Activated CD4-positive, alpha-beta T cell treated with anti-CD3 and anti-CD28 coated beads, Interleukin-2, Interleukin-6, amounts not matched to agents 100 ng/mL and 50 ng/mL, durations not matched to agents 16 hours and 8 hours (primary cell): ENCODE data around the gene TXLNB.

ENCODE experiments used
- DNase-seq: peaks from one replicate; pipeline ENCODE4 v3.0.0-alpha.2; 2020

Gene TXLNB

DNA sequence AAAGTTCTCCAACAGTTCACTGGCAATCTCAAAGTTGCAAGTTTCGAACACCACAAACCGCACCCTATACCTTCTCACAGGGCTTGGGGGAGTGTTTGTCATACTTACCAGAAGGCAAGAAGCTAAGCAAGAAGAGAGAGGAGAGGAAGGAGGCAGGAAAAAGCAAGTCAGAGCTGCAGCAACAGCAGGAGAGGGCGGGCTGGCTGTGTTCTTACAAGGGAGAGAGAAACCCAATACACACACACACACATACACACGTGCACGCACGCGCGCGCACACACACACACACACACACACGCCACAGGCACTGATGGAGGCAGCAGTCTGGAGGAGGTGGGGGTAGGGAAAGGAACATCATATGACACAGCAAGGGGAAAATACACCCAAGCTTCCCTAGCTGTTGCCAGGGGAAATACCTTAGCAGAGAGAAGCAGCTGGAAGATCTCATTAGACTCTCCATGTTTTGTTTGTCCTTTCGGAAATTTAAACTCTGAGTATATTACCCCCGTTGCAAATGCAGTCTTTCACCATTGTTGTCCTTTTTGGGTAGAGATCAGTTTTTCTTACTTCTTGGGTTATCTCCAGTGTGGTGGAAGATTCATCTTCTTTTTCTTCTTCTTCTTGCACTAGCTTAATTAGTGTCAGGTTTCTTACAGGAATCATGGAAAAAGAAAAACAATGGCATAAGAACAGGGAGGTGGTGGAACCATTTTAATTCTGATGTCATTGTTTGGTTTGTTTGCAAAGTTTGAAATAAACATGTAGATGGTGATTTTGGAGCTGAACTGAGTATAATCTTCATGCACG is at the start of gene TXLNB:
Gene TXLNB, minus strand, starts transcription at position 186 of the 807 bp plus-strand sequence. CDS start 3,099 bp downstream, outside the sequence.
- peak; percentile 93 for DNase-seq

DNA sequence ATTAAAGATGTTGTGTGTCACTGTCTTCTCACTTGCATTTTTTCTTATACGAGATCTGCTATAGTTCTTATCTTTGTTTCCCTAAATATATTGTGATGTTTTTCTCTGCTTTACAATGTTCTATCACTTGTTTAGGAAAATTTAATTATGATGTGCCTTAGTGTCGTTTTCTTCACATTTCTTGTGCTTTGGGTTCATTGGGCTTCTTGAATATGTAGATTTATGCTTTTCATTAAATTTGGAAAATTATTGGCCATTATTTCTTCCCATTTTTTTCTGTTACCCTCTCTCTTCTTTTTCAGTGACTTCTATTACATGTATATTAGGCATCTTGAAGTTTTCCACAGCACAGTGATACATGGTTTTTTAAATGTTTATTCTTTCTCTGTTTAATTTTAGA is 49.3 kb upstream of the TXLNB start:
- no peak for DNase-seq

DNA sequence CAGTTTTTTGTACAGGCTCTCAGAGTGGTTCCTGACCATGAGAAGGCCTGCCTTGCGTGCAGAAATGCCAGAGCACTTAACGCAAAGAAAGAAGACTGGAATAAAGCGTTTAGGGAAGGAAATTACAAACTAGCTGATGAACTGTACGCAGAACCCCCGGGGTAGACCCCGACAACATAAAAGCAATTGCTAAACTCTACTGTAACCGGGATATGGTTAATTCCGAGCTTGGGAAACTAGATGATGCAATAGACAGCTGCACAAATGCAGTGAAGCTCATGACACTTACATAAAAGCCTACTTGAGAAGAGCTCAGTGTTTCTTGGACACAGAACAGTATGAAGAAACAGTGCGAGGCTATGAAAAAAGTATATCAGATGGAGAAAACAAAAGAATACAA is 47.0 kb upstream of the TXLNB start:
- DNase-seq: no peak

DNA sequence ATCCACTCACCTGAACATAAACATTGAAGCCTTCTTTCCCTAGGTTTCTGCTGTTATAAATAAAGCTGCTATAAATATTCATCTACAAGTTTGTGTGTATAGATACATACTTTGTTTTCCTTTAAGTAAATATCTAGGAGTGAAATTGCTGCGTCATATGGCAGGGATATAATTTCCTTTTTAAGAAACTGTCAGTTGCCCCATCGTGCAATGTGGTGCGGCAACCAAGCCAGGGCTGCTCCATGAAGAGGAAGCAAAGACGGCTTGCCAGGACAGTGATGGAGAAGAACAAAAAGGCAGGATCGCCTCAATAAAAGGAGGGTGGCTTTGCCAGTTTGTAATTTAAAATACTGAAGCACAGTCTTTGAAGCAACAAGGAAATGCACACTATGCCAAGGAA is 46.0 kb upstream of the TXLNB start:
- no peak for DNase-seq

DNA sequence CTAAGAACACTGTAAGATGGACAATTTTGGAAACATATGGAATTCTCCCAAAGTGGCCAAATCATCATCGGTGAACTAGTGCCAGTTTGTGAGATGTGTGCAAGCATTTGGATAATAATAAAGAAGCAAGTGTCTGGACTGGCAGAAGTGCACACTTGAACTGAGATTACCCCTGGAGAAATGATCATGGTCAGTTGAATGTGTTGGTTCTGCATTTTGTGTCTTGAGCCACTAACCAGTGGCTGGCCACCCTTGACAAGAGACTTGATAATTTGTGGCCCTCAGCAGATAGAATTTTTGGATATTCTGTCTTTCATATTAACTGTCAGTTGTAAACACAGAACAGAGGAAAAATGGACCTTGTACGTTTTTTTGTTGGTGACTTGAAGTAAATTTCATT is 45.2 kb upstream of the TXLNB start:
- DNase-seq: no peak

DNA sequence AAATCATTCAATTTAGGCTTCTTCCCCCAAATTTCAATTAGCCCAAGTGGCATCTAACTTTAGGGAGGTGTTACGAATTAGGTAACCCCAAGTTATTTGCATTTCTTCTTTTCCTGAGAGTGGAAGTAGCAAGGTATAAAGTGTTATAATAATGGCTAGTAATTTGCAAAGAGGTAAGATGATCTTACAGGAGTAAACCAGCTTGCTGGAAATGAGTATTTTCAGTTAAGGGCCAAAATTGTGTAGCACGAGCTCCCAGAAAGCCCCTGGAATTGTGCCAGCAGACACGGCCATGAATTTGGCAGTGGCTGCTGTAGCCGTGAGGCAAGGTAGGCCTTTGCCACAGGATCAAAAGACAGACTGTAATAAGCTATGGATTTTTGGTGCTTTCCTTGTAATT is 44.7 kb upstream of the TXLNB start:
- DNase-seq: no peak

DNA sequence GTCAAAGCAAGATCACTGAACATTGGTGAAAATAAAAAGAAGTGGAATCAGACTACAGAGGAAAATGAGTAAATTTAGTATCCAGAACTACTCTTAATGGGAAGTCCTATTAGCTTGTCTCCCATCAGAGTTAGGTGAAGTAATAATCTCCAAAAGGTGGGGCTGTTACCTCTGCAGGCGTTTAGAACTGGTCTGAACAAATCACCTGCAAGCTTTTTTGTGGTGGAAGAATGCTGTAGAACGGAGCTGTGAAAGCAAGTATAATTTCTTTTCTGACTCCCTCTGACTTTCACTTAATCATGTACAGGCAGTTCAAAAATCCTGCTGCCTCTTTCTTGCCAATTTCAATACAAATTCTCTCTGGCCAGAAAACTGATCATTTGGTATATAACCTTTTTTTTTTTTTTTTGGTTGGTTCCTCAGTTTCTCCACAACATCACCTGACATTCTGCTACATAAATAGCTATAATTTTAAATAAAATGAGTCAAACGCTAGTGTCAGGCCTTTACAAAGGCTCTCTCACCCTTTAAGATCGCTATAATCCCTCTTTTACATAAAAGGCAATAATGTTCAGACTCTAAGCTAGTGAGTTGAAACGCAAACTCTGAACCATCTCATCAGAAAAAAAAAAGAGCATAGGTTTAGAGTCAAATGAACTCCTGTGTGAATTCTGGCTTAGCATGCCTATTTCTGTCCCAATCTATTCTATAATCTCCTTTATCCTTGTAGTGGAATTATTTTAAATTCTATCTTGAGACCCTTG is 43.8 kb upstream of the TXLNB start:
- no peak for DNase-seq

DNA sequence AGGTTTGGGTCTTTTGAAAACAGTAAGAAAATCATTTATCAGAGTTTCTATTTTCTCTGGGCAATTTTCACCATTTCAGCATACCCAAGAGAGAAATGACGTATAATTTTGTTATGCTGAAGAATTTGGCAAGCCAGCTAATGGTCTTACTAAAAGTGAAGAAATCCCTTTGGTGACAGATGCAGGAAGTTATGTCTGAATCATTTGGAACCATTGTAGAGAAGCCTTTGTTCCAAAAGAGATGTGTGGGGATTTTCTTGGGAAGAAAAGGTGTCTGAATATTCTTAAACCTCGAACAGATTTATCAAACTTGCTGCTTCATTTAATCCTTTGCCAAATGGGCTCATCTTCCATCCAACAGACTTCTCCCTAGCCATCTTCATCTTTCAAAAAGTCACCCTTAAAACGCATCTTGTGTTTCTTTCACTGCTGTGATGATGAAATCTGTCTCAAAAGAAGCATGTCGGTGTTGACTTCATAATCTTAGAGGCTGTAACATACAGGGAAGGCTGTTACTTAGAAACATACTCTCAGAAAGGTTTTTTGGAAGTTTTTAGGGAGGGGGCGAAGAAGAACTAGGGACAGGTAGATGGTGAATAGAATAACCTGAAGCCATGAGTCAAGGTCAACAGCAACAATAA is 43.1 kb upstream of the TXLNB start:
- DNase-seq: no peak

DNA sequence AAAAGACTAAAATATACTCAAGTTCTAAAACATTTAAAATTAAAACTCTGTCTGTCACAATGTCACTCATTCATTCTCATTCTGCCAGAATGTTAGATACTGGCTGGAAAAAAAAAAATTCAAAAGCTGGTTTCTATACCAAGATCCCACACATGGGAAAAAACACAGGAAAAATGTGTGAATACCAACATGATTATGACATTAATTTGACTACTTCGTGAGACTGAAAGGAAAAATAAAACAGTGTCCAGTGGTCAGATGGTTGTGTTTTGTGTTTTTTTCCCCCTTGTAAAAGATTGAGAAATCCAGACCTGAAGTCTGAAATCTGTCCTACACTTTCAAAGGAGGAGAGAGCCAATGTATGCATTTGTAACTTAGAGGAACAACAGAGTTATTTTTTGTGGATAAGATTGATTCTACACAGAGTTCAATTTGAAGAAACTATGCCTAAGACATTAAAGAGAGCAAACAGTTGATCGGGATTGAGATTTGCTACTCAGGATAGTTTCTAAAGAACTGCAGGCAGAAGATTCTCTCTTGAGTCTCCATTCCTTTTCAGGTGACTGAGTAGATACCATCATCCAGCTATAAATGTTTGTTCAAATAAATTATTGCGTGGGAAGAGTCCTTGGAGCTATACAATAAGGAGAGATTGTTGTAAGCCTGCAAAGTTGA is 39.2 kb upstream of the TXLNB start:
- no peak for DNase-seq

DNA sequence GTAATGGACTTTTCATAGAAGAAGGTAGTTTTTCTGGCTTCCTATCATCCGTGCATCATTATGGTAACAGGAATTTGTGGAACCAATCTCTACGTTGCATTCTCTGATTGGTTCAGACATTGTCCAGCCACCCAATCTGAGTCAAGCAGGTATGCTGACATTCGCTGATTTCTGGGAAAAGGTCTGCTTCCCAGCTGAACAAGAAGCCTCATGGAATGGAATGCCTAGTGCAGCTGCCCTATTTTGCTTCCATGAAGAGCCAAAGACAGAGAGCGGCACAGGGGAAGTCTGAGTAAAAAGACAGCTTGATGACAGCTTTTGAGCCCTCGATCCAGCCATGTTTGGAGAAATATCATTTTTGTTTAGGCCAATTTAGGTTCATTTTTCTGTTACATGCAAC is 38.5 kb upstream of the TXLNB start:
- no peak for DNase-seq

DNA sequence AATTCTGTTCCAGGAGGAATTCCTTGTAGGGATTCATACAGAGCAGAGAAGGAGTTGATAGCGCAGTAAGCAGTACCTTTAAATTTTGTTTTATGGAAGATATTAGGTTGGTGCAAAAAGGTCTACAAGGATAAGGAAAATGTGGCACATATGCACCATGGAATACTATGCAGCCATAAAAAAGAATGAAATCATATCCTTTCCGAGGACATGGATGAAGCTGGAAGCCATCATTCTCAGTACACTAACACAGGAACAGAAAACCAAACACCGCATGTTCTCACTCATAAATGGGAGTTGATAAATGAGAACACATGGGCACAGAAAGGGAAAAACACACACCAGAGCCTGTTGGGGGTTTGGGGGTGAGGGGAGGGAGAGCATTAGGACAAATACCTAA is 37.4 kb upstream of the TXLNB start:
- DNase-seq: no peak

DNA sequence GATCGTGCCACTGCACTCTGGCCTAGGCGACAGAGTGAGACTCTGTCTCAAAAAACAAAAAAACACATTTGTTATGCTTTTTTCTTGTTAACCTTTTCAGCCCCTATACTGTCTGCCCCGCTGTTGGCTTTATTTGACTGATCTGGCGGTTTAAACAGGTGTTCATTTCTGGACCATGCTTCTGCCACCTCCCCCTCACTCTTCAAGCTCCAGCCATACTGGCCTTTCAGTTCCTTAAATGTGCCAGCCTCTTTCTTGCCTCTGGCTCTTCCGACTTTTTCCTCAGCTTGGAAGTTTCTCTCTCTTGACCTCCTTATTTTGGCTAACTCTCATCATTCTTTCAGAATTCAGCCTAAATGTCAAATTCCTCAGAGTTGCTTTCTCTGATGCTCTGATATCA is 35.2 kb upstream of the TXLNB start:
- no peak for DNase-seq

DNA sequence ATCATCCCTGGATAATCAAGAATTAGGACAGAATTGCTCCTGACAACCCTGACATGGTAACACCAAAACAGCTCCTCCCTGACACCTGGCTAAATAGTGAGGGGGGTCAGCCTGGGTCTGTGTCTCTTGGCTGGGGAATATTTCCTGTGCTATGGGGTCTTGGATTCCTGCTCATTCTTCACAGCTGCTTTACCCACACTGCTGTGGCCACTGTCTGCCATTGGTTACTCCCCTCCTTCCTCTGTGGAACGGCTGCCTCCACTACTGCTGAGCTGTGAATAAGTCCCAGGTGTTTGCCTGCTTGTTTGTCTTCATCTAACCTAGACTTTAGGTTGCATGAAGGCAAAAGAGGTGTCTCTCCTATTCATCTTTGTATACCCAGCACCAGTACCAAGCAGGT is 33.9 kb upstream of the TXLNB start:
- no peak for DNase-seq

DNA sequence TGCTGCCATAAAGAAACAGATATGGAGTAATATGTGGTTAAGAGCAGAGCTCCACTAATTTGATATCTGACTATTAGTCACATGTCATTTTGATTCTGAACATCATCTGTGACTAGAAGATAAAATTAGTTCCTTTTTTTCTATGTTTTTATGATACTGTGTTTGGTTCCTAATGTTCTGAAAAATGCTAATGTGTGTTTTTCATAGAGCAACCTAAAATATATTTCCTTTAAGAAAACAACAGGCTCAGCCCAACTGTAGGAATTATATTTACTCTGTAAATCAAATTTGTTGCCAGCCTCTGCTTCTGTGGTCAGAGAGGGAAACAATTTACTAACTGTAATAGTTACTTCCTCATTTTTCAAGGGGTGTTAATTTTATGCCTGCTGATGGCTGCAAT is 33.3 kb upstream of the TXLNB start:
- DNase-seq: no peak

DNA sequence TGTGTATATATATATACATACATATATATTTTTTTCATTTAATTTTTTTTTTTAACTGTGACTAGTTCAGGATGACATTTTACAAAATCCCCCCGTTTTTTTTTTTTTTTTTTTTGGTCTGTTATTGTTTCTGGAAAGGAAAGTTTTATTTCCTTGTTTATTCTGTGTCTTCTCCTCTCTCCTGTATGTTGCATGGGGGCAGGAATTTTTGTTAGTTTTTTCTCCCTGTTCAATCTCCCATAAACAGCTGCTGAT is 32.4 kb upstream of the TXLNB start:
- no peak for DNase-seq

DNA sequence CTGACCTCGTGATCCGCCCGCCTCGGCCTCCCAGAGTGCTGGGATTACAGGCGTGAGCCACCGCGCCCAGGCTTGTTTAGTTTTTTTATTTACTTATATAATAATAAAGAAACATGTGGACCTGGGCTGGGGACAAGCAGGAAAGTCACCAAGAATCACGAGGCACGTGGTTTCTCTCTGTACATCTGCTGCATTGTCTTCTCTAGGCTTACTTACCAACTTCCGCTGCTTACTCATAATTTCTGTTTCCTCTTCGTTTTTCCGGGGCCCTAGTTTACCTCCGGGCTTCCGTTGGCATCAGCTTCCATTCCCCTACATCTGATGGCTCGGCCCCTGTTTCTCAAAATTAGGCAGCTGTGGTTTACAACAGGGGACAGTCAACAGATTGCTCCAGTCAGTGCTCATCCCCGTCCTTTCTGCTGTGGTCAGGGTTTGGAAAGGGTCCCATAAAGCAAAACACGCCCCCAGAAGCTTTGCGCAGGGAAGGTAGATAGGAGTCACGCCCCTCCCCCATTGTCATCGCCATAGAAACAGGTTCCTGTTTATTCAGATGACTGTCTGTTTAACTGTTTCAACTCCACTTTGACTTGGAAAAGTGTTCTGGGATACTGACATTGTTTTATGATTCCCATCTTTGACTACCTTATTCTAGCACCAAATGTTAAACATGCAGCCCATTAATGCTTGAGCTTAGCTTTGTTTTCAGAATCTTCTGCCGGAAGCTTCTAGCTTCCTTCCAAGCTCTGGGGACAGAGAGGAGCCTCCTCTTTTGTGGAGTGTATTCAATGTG is 31.9 kb upstream of the TXLNB start:
- peak; percentile 89 for DNase-seq

DNA sequence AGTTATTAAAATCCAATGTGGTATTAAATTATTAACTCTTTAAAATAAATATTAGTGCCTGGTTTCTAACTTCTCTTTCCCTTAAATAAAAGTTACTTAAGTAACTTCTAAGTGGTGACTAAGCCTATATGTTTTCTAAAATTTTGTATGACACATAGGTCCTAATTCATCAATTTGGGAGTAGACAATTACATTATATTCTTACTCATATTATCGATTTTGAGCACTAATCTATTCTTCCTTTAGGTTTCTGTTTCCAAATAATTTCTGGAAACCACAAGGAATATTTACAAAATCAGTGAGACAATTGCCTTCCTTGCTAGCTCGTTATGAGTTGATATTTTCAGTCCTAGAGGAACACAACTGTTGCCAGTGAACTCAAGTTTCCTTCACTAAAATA is 28.3 kb upstream of the TXLNB start:
- DNase-seq: no peak

DNA sequence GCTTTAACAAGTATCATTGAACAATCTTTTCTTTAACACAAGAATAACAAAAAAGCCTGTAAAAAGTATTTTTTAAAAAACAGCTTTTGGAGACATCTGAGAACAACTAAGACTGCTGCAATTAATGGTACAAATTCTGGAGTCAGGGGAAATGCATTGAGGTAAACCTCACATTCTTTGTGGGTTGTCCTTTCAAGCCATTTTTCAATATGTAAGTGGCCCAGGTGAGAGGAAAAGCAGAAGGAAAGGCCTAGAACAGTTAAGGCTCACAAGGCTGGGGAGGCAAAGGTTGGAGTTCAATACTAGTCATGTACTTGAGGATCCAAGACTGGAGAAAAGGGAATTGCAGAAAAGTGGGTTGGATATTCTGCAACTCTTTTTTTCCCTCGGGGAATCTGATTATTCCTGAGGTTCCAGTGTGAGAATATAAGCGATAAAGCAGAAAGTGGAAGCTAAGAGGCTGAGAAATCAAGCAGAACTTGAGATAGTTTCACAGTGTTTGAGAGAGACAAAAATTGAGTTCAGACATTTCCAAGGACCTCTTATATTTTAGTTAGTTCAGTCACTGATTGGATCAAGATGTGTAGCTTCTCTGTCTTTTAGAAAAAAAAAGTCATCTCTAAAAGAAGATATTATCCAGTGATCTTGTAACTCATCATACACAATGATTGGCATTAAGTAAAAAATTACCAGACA is 25.0 kb upstream of the TXLNB start:
- no peak for DNase-seq

DNA sequence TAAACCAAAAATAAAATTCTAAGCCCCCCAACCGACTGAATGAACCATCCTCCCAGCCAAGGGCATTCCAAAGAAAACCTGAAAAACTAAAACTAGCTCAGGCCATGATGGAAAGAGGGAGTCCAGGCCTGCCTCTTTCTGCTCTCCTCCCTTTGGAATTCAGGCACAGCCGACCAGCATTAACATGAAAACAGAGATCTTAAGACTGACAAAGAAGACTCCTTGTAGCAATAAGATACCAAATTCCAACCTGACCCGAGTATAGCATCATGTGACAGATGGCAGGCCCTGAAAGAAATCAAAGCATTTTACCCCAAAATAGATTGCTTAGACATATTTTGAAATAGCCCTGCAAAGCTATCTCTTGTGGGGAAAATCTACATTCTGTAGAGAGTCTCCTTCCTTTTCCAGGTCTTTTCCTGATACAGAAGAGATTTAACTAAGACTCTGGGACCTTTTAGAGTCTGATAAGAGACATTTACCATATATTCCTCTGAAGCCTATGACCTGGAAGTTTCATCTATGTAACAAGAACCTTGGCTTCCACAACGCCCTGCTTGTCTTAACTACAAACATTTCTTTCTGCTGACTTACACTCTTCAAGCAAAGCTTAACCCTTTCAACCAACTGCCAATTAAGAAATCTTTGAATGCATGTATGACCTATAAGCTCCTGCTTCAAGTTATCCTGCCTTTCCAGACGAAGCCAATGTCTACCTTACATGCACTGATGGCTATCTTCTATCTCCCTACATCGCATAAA is 22.2 kb upstream of the TXLNB start:
- no peak for DNase-seq

DNA sequence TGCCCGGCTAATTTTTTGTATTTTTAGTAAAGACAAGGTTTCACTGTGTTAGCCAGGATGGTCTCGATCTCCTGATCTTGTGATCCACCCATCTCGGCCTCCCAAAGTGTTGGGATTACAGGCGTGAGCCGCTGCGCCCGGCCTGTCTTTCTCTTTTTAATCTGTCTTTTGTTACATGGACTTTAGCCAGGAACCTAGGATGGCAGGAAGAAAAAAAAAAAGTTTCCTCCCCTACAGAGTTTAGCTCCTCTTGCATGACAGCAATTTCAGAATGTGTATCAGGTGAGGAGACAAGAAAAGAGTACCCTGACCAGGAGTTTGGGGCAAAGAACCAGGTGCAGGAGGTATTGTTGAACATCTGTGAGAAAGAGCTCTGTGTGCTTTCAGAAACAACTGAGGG is 21.4 kb upstream of the TXLNB start:
- no peak for DNase-seq

DNA sequence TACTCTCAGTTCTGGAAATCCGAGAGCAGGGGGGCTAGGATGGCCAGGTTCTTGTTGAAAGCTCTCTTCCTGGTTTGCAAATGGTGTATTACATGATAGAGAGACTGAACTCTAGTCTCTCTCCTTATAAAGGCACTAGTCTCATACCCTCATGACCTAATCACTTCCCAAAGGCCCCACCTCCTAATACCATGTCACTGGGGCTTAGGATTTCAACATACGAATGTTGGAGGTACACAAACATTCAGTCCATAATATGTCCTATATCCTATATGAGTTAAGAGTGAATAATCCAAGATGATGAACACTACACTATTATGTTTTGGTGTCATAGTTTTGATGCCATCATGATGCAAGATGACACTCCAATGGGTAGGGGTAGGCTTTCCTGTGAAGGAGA is 20.0 kb upstream of the TXLNB start:
- no peak for DNase-seq
